Measurements from ENCODE around the gene C2orf66.

Gene C2orf66

GRCh38 chr2:196767101-196767500 is 42.1 kb downstream of the C2orf66 start:
- H3K4me3 ChIP-seq (ENCODE audit: low read depth, low read length), result no peak overlapping the region

GRCh38 chr2:196759378-196759706 is 49.8 kb downstream of the C2orf66 start:
- no peak overlapping the region for H3K4me3 ChIP-seq (ENCODE audit: low read depth, low read length)
- TF ChIP-seq, protein P1, sequence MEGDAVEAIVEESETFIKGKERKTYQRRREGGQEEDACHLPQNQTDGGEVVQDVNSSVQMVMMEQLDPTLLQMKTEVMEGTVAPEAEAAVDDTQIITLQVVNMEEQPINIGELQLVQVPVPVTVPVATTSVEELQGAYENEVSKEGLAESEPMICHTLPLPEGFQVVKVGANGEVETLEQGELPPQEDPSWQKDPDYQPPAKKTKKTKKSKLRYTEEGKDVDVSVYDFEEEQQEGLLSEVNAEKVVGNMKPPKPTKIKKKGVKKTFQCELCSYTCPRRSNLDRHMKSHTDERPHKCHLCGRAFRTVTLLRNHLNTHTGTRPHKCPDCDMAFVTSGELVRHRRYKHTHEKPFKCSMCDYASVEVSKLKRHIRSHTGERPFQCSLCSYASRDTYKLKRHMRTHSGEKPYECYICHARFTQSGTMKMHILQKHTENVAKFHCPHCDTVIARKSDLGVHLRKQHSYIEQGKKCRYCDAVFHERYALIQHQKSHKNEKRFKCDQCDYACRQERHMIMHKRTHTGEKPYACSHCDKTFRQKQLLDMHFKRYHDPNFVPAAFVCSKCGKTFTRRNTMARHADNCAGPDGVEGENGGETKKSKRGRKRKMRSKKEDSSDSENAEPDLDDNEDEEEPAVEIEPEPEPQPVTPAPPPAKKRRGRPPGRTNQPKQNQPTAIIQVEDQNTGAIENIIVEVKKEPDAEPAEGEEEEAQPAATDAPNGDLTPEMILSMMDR (IDR thresholded peaks at IDR 0.05; ENCODE audit: low read depth, low read length), result no peak

More at GRCh38 chr2:196767101-196767500, 42.1 kb downstream of the C2orf66 start:
- TF ChIP-seq, protein P1 (IDR thresholded peaks at IDR 0.05; ENCODE audit: low read depth, low read length), result no peak

DNA sequence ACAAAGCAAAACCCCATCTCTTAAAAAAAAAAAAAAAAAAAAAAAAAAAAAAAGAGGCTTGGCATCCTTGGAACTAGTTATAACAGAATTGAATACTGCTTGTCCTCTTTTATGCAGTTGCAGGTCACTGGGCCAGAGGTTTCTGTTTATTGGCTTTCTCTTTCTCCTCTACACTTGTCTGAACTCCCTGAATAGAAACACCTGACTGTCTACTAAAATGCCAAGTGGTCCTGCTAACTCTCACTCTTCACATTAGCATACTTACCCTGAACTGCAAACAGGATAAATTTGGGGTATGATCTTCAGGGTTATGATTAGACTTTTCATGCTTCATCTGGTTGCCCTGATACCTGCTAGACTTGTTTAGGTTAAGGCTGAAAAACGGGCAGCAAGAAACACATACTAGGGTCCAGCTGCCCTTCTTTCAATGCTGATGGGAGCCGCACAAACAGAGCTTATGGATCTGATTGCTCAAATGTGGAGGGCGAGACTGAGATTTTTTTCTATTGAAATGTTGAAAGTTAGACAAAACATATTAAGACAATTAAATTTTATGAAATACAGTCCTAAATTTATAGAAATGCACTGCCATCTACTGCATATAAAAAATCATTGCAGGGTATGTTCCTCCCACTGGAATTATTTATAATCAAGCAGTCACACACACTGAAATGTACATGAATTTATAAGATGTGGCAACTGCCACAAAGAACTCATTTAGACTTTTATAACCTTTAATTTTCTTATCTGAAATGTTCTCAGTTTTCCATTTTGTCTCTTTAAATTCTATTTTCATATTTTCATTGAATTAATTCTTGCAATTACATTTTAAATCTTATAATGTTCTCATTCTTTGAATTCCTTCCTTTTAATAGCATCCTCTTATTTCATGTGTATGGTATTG is 50.4 kb downstream of the C2orf66 start:
- TF ChIP-seq, protein P1 (IDR thresholded peaks at IDR 0.05; ENCODE audit: low read depth, low read length), result peak; percentile 9; the same call in 1 of the 2 replicates
- no peak overlapping the region for H3K4me3 ChIP-seq (ENCODE audit: low read depth, low read length)
